ENCODE measurements around the gene FOCAD. TPM values are rescaled to one million over a fixed set of nuclear protein-coding genes. Genes with fewer than 3 reads are reported as not detected.

Gene FOCAD
- total RNA-seq, 1 experiment from 2014 or later = 43.3 TPM

- H3K4me2 ChIP-seq (ENCODE audit: insufficient read depth, insufficient read length, low read length) = no peak overlapping the region
- H3K9ac ChIP-seq (ENCODE audit: extremely low read depth, insufficient read length, low read length) = no peak overlapping the region
- no peak overlapping the region for H3K27ac Mint-ChIP-seq
- no peaks in the 10 kb centered on the region for H3K9me3 ChIP-seq (ENCODE audit: control insufficient read depth, low read depth, low read length)
- H3K4ac ChIP-seq (ENCODE audit: low read depth, low read length) = no peak overlapping the region
- no peak overlapping the region for H3K4me3 Mint-ChIP-seq
- peaks cover 6% of the 10 kb centered on the region; the same call in 1 of the 2 replicates for H3K79me2 ChIP-seq (ENCODE audit: insufficient read depth, low read length)
- H2BK5ac ChIP-seq (ENCODE audit: insufficient read length, low read length) = no peak overlapping the region
- no peaks in the 10 kb centered on the region for H4K20me1 ChIP-seq (ENCODE audit: control insufficient read depth, insufficient read depth, insufficient read length)
- H3K36me3 Mint-ChIP-seq (ENCODE audit: insufficient read depth in 1 of 3, low read depth in 3 of 3) = no peaks in the 10 kb centered on the region; a peak in 1 of 7 replicates
- no peak overlapping the region for H2BK120ac ChIP-seq (ENCODE audit: low read depth, low read length, poor library complexity, severe bottlenecking)
- H3K23me2 ChIP-seq (ENCODE audit: insufficient read length, low read depth, low read length, poor library complexity, severe bottlenecking) = peaks cover 12% of the 10 kb centered on the region
- no peak overlapping the region for H4K8ac ChIP-seq (replicated peaks; ENCODE audit: insufficient read length, low read depth, low read length)
- no peak overlapping the region for H2BK20ac ChIP-seq (ENCODE audit: low read depth, low read length, poor library complexity, severe bottlenecking)
- H3T11ph ChIP-seq (ENCODE audit: low read length) = no peak overlapping the region
- H3K14ac ChIP-seq (ENCODE audit: insufficient read depth, low read length) = no peak overlapping the region
- H3K27me3 Mint-ChIP-seq (ENCODE audit: low read depth) = no peaks in the 10 kb centered on the region
- H2AK5ac ChIP-seq (ENCODE audit: insufficient read length, low read length) = no peak overlapping the region
- no peak overlapping the region for H3K18ac ChIP-seq (ENCODE audit: insufficient read length, low read depth, low read length)
- H3K79me1 ChIP-seq (ENCODE audit: insufficient read depth, low read depth, low read length, poor library complexity, severe bottlenecking) = peaks cover 3% of the 10 kb centered on the region
- H3K56ac ChIP-seq (ENCODE audit: insufficient read length, low read depth, low read length) = no peak overlapping the region
- H2BK12ac ChIP-seq (ENCODE audit: insufficient read length, low read depth, low read length) = no peak overlapping the region
- H4K91ac ChIP-seq (ENCODE audit: insufficient read length, low read depth, low read length) = no peak overlapping the region
- peaks cover 16 to 17% of the 10 kb centered on the region in 2 experiments for H3K4me1 Mint-ChIP-seq
- TF ChIP-seq, protein P1, sequence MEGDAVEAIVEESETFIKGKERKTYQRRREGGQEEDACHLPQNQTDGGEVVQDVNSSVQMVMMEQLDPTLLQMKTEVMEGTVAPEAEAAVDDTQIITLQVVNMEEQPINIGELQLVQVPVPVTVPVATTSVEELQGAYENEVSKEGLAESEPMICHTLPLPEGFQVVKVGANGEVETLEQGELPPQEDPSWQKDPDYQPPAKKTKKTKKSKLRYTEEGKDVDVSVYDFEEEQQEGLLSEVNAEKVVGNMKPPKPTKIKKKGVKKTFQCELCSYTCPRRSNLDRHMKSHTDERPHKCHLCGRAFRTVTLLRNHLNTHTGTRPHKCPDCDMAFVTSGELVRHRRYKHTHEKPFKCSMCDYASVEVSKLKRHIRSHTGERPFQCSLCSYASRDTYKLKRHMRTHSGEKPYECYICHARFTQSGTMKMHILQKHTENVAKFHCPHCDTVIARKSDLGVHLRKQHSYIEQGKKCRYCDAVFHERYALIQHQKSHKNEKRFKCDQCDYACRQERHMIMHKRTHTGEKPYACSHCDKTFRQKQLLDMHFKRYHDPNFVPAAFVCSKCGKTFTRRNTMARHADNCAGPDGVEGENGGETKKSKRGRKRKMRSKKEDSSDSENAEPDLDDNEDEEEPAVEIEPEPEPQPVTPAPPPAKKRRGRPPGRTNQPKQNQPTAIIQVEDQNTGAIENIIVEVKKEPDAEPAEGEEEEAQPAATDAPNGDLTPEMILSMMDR (conservative IDR thresholded peaks at IDR 0.05) = no peak
- H3K4me1 ChIP-seq (ENCODE audit: insufficient read depth, low read length) = no peaks in the 10 kb centered on the region; the same call in 1 of the 2 replicates
- H3K9me3 Mint-ChIP-seq = no peaks in the 10 kb centered on the region
- no peak overlapping the region for H2AFZ ChIP-seq (ENCODE audit: low read length)
- H3K23ac ChIP-seq (ENCODE audit: insufficient read length, low read depth, low read length) = no peak overlapping the region
- H3K27ac ChIP-seq (ENCODE audit: insufficient read length, low read depth, low read length) = no peak overlapping the region
- no CpG with 5 or more reads among the region's 8 CpGs for WGBS (ENCODE audit: extremely low coverage, insufficient read length, low lambda C conversion rate)
- DNase-seq = no peak
- H4K5ac ChIP-seq (ENCODE audit: insufficient read length, low read depth, low read length) = no peak overlapping the region
- no peaks in the 10 kb centered on the region for H3K27me3 ChIP-seq (ENCODE audit: insufficient read depth, low read length)
- no peak overlapping the region for H2BK15ac ChIP-seq (ENCODE audit: low read depth, low read length)
Observed at GRCh38 chr9:20685769-20686168, 1.7 kb downstream of the FOCAD start.
